GM19351 (cell line): ENCODE measurements around the gene ALKBH5.

Experiments
- ATAC-seq: cut with Tn5 transposase; IDR thresholded peaks from one replicate; pipeline ENCODE4 v1.9.1; 2021; ENCODE audit warnings: mild to moderate bottlenecking, moderate library complexity; ENCODE audit not compliant: unreplicated experiment

ALKBH5 gene

GRCh38 chr17:18183334-18184142, at the start of gene ALKBH5:
Gene ALKBH5, plus strand, starts transcription at chr17:18183828. Its CDS starts 416 bp downstream, at chr17:18184244.
- ATAC-seq: peak; percentile 74

GRCh38 chr17:18136357-18136756, 47.3 kb upstream of the ALKBH5 start:
- ATAC-seq: no peak

- no peak for ATAC-seq
These were observed 45.4 kb upstream of the ALKBH5 start for GRCh38 chr17:18138065-18138749.

GRCh38 chr17:18139092-18139491, 44.5 kb upstream of the ALKBH5 start:
- ATAC-seq: no peak

- ATAC-seq: no peak
These were observed 44.1 kb upstream of the ALKBH5 start for GRCh38 chr17:18139498-18139897.

- no peak for ATAC-seq
These were observed 43.7 kb upstream of the ALKBH5 start for GRCh38 chr17:18139949-18140348.

- ATAC-seq: no peak
These were observed 43.0 kb upstream of the ALKBH5 start for GRCh38 chr17:18140648-18141047.

GRCh38 chr17:18141210-18141803, 42.3 kb upstream of the ALKBH5 start:
- ATAC-seq: no peak

GRCh38 chr17:18142417-18142816, 41.2 kb upstream of the ALKBH5 start:
- no peak for ATAC-seq

- no peak for ATAC-seq
These were observed 40.3 kb upstream of the ALKBH5 start for GRCh38 chr17:18143044-18143936.

GRCh38 chr17:18144261-18144660, 39.4 kb upstream of the ALKBH5 start:
- ATAC-seq: no peak

GRCh38 chr17:18144855-18145254, 38.8 kb upstream of the ALKBH5 start:
- no peak for ATAC-seq

GRCh38 chr17:18145811-18146210, 37.8 kb upstream of the ALKBH5 start:
- no peak for ATAC-seq

- no peak for ATAC-seq
These were observed 37.4 kb upstream of the ALKBH5 start for GRCh38 chr17:18146259-18146658.

- ATAC-seq: no peak
These were observed 36.6 kb upstream of the ALKBH5 start for GRCh38 chr17:18146980-18147379.

GRCh38 chr17:18148586-18148985, 35.0 kb upstream of the ALKBH5 start:
- ATAC-seq: no peak

- no peak for ATAC-seq
These were observed 32.3 kb upstream of the ALKBH5 start for GRCh38 chr17:18151290-18151689.

- no peak for ATAC-seq
These were observed 28.4 kb upstream of the ALKBH5 start for GRCh38 chr17:18155179-18155578.

- ATAC-seq: no peak
These were observed 27.3 kb upstream of the ALKBH5 start for GRCh38 chr17:18156171-18156975.

GRCh38 chr17:18156976-18157280, 26.7 kb upstream of the ALKBH5 start:
- ATAC-seq: no peak
